HEK293T (cell line): ENCODE results near the gene HTT.
"Not testable (repeated sequence)": the region's sequence is repeated elsewhere in the genome, so short reads cannot be mapped to it uniquely, and the experiment has no call there.

Experiments used
- CTCF ChIA-PET: fragments of 350-600 bp; formaldehyde crosslinking; extraction: SDS; loops from one replicate; lab custom pipeline; 2021; ENCODE audit warnings: antibody characterized with exemption, inconsistent platforms; lab: Yijun Ruan, JAX
- POLR2A ChIA-PET: fragments of 350-600 bp; formaldehyde crosslinking; extraction: SDS; loops from one replicate; lab custom pipeline; 2020; ENCODE audit warnings: antibody characterized with exemption, inconsistent platforms; lab: Yijun Ruan, JAX
- DNase-seq: peaks from one replicate; pipeline ENCODE4 v3.0.0; 2012; ENCODE audit warnings: mixed read lengths; ENCODE audit errors: extremely low spot score
- ARNT ChIP-seq: fragments of 450-650 bp; IDR thresholded peaks from 2 replicates; pipeline ENCODE4 v1.6.1; 2017; ENCODE audit warnings: mild to moderate bottlenecking
- BHLHE40 ChIP-seq: fragments of 450-650 bp; IDR thresholded peaks from 2 replicates; pipeline ENCODE4 v1.6.1; 2016; ENCODE audit warnings: mild to moderate bottlenecking, moderate library complexity, borderline replicate concordance
- CTBP1 ChIP-seq: fragments of 450-650 bp; IDR thresholded peaks from 2 replicates; pipeline ENCODE4 v1.6.1; 2016; ENCODE audit warnings: borderline replicate concordance
- ELF4 ChIP-seq: fragments of 450-650 bp; IDR thresholded peaks from 2 replicates; pipeline ENCODE4 v1.6.1; 2017; ENCODE audit warnings: antibody characterized with exemption
- FOXA1 ChIP-seq: fragments of 450-650 bp; IDR thresholded peaks from 2 replicates; pipeline ENCODE4 v1.6.1; 2016; ENCODE audit warnings: mild to moderate bottlenecking
- FOXK2 ChIP-seq: fragments of 450-650 bp; IDR thresholded peaks from 2 replicates; pipeline ENCODE4 v1.6.1; 2016; ENCODE audit warnings: mild to moderate bottlenecking
- FOXM1 ChIP-seq: fragments of 450-650 bp; IDR thresholded peaks from 2 replicates; pipeline ENCODE4 v1.6.1; 2017; ENCODE audit warnings: mild to moderate bottlenecking, borderline replicate concordance
- HDGF ChIP-seq: fragments of 450-650 bp; IDR thresholded peaks from 2 replicates; pipeline ENCODE4 v1.6.1; 2017; ENCODE audit warnings: antibody characterized with exemption, borderline replicate concordance
- L3MBTL2 ChIP-seq: fragments of 450-650 bp; conservative IDR thresholded peaks from 2 replicates; pipeline ENCODE4 v1.6.1; 2016; ENCODE audit warnings: mild to moderate bottlenecking
- LEF1 ChIP-seq: fragments of 450-650 bp; IDR thresholded peaks from 2 replicates; pipeline ENCODE4 v1.6.1; 2017; ENCODE audit warnings: mild to moderate bottlenecking, borderline replicate concordance
- NFRKB ChIP-seq: fragments of 450-650 bp; IDR thresholded peaks from 2 replicates; pipeline ENCODE4 v1.6.1; 2016; ENCODE audit warnings: mild to moderate bottlenecking, moderate library complexity
- SP1 ChIP-seq: fragments of 450-650 bp; IDR thresholded peaks from 2 replicates; pipeline ENCODE4 v1.6.1; 2017
- SUZ12 ChIP-seq: fragments of 450-650 bp; IDR thresholded peaks from 2 replicates; pipeline ENCODE4 v1.6.1; 2016; ENCODE audit warnings: mild to moderate bottlenecking
- TARDBP ChIP-seq: fragments of 450-650 bp; IDR thresholded peaks from 2 replicates; pipeline ENCODE4 v1.6.1; 2016
- ZNF384 ChIP-seq: fragments of 450-650 bp; IDR thresholded peaks from 2 replicates; pipeline ENCODE4 v1.6.1; 2016
- TF ChIP-seq, protein P1 (sequence below): fragments of 450-650 bp; IDR thresholded peaks from 2 replicates; pipeline ENCODE4 v1.6.1; 2016

Gene HTT

DNA sequence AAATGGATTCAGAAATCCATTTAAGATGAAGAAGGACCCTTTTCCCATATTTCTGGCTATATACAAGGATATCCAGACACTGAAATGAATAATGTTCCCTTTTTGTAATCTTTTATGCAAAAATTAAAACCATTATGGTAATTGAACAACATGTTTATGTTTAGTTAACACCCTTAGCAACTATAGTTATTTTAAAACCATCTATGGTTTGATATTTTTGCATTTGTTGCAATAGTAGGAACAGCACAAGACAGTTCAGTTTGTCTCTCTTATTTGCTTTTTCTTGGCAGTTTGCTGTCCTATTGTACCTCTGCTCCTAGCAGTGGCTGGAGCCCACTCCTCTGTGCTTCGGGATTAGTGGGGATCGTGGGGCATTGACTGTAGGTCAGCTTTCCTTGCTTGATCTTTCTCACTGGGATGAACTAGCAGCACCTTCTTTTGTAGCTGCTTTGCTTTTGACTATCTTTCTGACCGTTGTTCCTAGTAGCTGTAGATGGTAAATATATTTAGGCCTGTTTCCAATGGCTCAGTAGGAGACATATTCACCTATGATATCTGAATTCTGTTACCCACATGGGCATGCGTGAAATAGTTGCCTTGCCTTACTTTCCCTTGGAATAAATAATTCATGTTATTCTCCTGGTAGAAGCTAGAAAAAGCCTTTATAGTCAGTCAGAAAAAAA lies 12.8 kb downstream of the HTT start:
- no peak for TF ChIP-seq HDGF
- no peak for TF ChIP-seq ARNT
- no peak for TF ChIP-seq FOXM1
- no peak for TF ChIP-seq CTBP1
- no peak for TF ChIP-seq LEF1
- no peak for TF ChIP-seq L3MBTL2
- TF ChIP-seq TARDBP: no peak
- TF ChIP-seq SUZ12: no peak
- no peak for TF ChIP-seq ZNF384
- ChIA-PET POLR2A (no interaction called here), CTCF (no interaction called here)
- DNase-seq: no peak

DNA sequence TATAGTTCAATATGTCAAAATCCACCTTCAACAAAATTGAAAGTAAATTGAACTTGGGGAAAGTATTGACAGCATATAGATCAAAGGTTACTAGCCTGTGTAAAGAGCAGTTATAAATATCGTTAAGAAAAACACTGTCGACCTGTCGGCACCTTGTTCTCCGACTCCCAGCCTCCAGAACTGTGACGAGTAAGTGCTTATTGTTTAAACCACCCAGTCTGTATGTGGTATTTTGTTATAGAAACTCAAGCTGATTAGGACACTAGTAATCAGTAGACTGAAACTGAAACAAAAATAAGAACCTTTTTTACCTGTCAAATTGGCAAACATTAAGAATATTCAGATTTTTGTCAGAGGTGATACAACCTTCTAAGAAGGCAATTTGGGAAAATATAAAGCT lies 17.0 kb downstream of the HTT start:
- CTCF ChIA-PET: no interaction called here
- no peak for TF ChIP-seq TARDBP
- no peak for TF ChIP-seq ELF4
- no peak for TF ChIP-seq FOXA1
- no peak for TF ChIP-seq HDGF
- TF ChIP-seq FOXM1: no peak
- no peak for TF ChIP-seq ARNT
- no peak for TF ChIP-seq BHLHE40
- TF ChIP-seq, protein P1, sequence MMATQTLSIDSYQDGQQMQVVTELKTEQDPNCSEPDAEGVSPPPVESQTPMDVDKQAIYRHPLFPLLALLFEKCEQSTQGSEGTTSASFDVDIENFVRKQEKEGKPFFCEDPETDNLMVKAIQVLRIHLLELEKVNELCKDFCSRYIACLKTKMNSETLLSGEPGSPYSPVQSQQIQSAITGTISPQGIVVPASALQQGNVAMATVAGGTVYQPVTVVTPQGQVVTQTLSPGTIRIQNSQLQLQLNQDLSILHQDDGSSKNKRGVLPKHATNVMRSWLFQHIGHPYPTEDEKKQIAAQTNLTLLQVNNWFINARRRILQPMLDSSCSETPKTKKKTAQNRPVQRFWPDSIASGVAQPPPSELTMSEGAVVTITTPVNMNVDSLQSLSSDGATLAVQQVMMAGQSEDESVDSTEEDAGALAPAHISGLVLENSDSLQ: no peak
- TF ChIP-seq CTBP1: no peak
- no peak for TF ChIP-seq SUZ12
- no peak for TF ChIP-seq FOXK2
- TF ChIP-seq L3MBTL2: no peak
- no peak for TF ChIP-seq SP1
- no peak for TF ChIP-seq LEF1
- TF ChIP-seq NFRKB: no peak
- TF ChIP-seq ZNF384: no peak
- POLR2A ChIA-PET: no interaction called here
- no peak for DNase-seq

DNA sequence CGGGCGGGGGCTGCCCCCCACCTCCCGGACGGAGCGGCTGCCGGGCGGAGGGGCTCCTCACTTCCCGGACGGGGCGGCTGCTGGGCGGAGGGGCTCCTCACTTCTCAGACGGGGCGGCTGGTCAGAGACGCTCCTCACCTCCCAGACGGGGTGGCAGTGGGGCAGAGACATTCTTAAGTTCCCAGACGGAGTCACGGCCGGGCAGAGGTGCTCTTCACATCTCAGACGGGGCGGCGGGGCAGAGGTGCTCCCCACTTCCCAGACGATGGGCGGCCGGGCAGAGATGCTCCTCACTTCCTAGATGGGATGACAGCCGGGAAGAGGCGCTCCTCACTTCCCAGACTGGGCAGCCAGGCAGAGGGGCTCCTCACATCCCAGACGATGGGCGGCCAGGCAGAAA lies 20.2 kb downstream of the HTT start:
- POLR2A ChIA-PET, CTCF ChIA-PET, DNase-seq: not testable (repeated sequence)

DNA sequence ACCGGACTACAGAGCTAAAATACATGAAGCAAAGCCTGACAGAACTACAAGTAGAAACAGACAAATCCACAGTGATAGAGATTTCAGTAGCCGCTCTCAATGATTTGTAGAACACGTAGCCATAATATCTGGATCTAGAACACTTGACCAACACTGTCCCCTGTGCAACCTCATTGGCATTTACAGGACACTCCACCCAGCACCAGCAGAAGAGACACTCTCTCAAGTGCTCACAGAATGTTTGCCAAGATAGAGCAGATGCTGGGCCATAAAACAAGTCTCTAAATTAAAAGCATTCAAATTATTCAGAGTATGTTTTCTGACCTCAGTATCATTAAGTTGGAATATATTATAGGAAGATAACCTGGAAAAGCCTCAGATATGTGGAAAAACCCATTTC lies 21.7 kb downstream of the HTT start:
- no peak for TF ChIP-seq SUZ12
- no peak for TF ChIP-seq FOXA1
- TF ChIP-seq TARDBP: no peak
- TF ChIP-seq SP1: no peak
- TF ChIP-seq ZNF384: no peak
- no peak for TF ChIP-seq ELF4
- TF ChIP-seq FOXM1: no peak
- TF ChIP-seq HDGF: no peak
- TF ChIP-seq L3MBTL2: no peak
- no peak for TF ChIP-seq CTBP1
- CTCF ChIA-PET: no interaction called here
- no peak for DNase-seq
- POLR2A ChIA-PET: interaction anchor here (0.7 kb wide), 1 partner anchor 21 kb away, joined by 3 read pairs; no protein-coding TSS in a partner anchor

DNA sequence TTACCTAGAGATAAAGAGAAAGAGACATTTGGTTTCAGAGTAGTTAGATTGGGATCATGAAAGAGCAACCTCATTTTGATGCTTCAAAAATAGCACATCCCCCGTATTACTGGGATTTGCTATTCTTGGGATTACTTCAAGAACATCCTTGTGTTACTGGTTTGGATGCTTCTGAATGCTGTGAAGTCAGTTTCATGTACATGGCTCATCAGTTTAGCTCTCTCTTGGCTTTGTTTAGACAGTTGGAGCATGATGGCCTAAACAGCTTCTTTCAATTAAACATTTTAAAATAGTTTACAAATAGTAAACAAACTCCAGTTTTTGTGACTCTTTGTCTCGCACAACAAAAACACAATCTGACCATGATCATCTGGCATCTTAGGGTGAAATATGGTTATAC lies 23.9 kb downstream of the HTT start:
- ChIA-PET POLR2A (no interaction called here), CTCF (no interaction called here)
- no peak for TF ChIP-seq ELF4
- no peak for TF ChIP-seq ARNT
- TF ChIP-seq FOXK2: no peak
- TF ChIP-seq L3MBTL2: no peak
- TF ChIP-seq CTBP1: no peak
- TF ChIP-seq TARDBP: no peak
- DNase-seq: no peak

DNA sequence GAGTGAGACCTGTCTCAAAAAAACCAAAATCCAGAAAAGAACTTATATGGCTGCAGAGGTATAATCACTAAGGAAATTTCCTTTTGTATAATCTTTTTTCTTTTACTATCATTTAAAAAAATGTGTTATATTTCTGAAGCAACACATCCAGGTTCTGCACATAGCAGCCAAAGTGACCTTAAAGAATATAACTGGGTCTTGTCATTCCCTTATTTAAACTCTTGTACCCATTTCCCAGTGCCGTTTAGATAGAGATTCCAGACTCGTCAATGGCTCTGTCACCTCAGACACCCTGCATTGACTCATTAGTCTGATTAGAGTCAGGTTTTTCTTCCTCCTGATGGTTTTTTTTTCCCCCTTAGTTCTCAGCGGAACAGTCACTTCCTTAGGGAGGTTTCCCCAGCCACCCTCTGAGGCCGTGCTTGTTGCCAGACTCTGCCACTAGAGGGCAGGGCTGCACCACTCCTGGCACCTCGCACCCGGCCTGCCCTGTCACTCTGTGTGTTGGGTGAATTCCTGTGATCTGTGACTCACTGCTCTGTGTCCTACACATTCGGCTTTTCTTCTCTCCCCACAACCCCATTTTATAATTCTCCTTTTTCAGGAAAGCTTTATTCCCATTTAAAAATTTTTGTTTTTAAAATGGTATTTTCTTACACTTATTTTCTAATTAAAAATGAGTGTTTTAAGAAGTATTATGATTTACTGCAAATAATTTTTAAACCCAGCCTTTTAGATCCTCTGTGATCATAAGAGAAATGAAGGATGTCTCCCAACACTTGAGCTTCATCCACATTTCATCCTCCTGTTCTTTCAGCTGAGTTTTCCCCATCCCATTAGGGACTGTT lies 32.1 kb downstream of the HTT start:
- TF ChIP-seq, protein P1: peak; percentile 90
- TF ChIP-seq FOXM1: no peak
- ChIA-PET POLR2A (no interaction called here), CTCF (interaction anchor here (0.8 to 0.9 kb wide), 2 partner anchors 9 to 17 kb away, joined by 3 to 5 read pairs; no protein-coding TSS in a partner anchor)
- peak; percentile 92 for DNase-seq

DNA sequence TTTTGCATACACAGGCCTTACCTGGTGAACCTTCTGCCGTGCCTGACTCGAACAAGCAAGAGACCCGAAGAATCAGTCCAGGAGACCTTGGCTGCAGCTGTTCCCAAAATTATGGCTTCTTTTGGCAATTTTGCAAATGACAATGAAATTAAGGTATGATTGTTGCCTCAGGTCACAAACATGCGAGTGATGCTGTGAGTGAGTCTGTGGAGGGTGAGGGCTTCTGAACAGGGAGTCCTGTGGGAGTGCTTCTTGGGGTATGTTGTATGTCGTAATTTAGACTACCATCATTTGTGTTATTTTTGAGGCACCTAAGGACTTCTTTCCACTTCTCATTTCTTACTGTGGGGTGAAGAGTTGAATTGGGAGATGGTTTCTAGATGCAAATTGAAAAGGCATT lies 32.8 kb downstream of the HTT start:
- ChIA-PET POLR2A (no interaction called here), CTCF (interaction anchor here (0.7 to 1.1 kb wide), 4 partner anchors 8 to 239 kb away, joined by 3 to 5 read pairs (median 3); no protein-coding TSS in a partner anchor)

More for the DNA sequence above, 32.8 kb downstream of the HTT start:
- DNase-seq: no peak
- TF ChIP-seq TARDBP (no peak), FOXK2 (no peak)
